MM.1S (cell line): ENCODE measurements around the gene BPI.

ENCODE experiments used
- DNase-seq: peaks from one replicate; pipeline ENCODE4 v3.0.0-alpha.2; 2015
- H2AFZ ChIP-seq: fragments of 300-600 bp; sonication (generic); 2 replicates; pipeline ENCODE4 v1.6.0; 2016; ENCODE audit warnings: antibody characterized with exemption, low read length
- H3F3A ChIP-seq: fragments of 300-600 bp; sonication (generic); 2 replicates; pipeline ENCODE4 v1.6.1; 2016; ENCODE audit warnings: mild to moderate bottlenecking, antibody characterized with exemption, low read length, moderate library complexity, mixed read lengths; ENCODE audit not compliant: insufficient read depth
- H3K27ac ChIP-seq: fragments of 300-600 bp; sonication (generic); 2 replicates; pipeline ENCODE4 v1.5.1; 2016; ENCODE audit warnings: mild to moderate bottlenecking, low read length
- H3K27me3 ChIP-seq: fragments of 300-600 bp; sonication (generic); replicated peaks from 2 replicates; pipeline ENCODE4 v1.6.0; 2016; ENCODE audit warnings: low read length; ENCODE audit not compliant: insufficient read depth
- H3K36me3 ChIP-seq: fragments of 300-600 bp; sonication (generic); replicated peaks from 2 replicates; pipeline ENCODE4 v1.6.1; 2016; ENCODE audit warnings: mild to moderate bottlenecking, low read length, mixed read lengths; ENCODE audit not compliant: insufficient read depth
- H3K4me1 ChIP-seq: fragments of 300-600 bp; sonication (generic); 2 replicates; pipeline ENCODE4 v1.6.1; 2016; ENCODE audit warnings: low read length, mixed read lengths
- H3K4me2 ChIP-seq: fragments of 300-600 bp; sonication (generic); 2 replicates; pipeline ENCODE4 v1.6.0; 2016; ENCODE audit warnings: low read depth, low read length
- H3K4me3 ChIP-seq: fragments of 300-600 bp; sonication (generic); 2 replicates; pipeline ENCODE4 v1.5.1; 2016; ENCODE audit warnings: low read length, mixed read lengths
- H3K79me2 ChIP-seq: fragments of 300-600 bp; sonication (generic); 2 replicates; pipeline ENCODE4 v1.6.1; 2016; ENCODE audit warnings: mixed run types, low read length, mixed read lengths
- H3K9ac ChIP-seq: fragments of 300-600 bp; sonication (generic); 2 replicates; pipeline ENCODE4 v1.6.1; 2016; ENCODE audit warnings: low read length, mixed read lengths
- H3K9me2 ChIP-seq: fragments of 300-600 bp; sonication (generic); replicated peaks from 2 replicates; pipeline ENCODE4 v1.6.1; 2016; ENCODE audit warnings: mild to moderate bottlenecking, low read length, mixed read lengths; ENCODE audit not compliant: insufficient read depth
- H3K9me3 ChIP-seq: fragments of 300-600 bp; sonication (generic); replicated peaks from 2 replicates; pipeline ENCODE4 v1.6.1; 2016; ENCODE audit warnings: mild to moderate bottlenecking, low read length, mixed read lengths; ENCODE audit not compliant: insufficient read depth
- H4K20me1 ChIP-seq: fragments of 300-600 bp; sonication (generic); 2 replicates; pipeline ENCODE4 v1.6.1; 2016; ENCODE audit warnings: mild to moderate bottlenecking, low read length, moderate library complexity, mixed read lengths; ENCODE audit not compliant: insufficient read depth
- CTCF ChIP-seq: fragments of 300-600 bp; sonication (generic); IDR thresholded peaks from 2 replicates; pipeline ENCODE4 v1.5.1; 2016; ENCODE audit warnings: antibody characterized with exemption, low read length, mixed read lengths
- EZH2 ChIP-seq: fragments of 300-600 bp; sonication (generic); optimal IDR thresholded peaks from 2 replicates; pipeline ENCODE3; 2017; ENCODE audit warnings: low read depth, mild to moderate bottlenecking, antibody characterized with exemption, low read length, mixed read lengths
- EZH2phosphoT487 ChIP-seq: fragments of 300-600 bp; sonication (generic); IDR thresholded peaks from 2 replicates; pipeline ENCODE4 v1.6.1; 2018; ENCODE audit warnings: antibody characterized with exemption, low read length

The BPI gene

GRCh38 chr20:38386004-38386403 lies 82.0 kb downstream of the BPI start:
- no peak overlapping the region for H3K4me3 ChIP-seq
- no peaks in the 10 kb centered on the region for H3K9me2 ChIP-seq
- no peak overlapping the region for H3K9ac ChIP-seq
- no peaks in the 10 kb centered on the region for H4K20me1 ChIP-seq
- no peak for TF ChIP-seq CTCF
- TF ChIP-seq EZH2, result no peak
- no peak for TF ChIP-seq EZH2phosphoT487
- 0 out of 2 replicates have a peak, but pooled peaks cover 3% of the 10 kb centered on the region for H3K27me3 ChIP-seq
- H3K9me3 ChIP-seq, result no peaks in the 10 kb centered on the region
- no peak overlapping the region for H3K27ac ChIP-seq
- H3K4me2 ChIP-seq, result no peak overlapping the region
- no peaks in the 10 kb centered on the region for H3K4me1 ChIP-seq
- DNase-seq, result no peak
- peak overlapping the region; percentile 19; the same call in 1 of the 2 replicates for H2AFZ ChIP-seq
- H3K36me3 ChIP-seq, result no peaks in the 10 kb centered on the region
- no peaks in the 10 kb centered on the region for H3K79me2 ChIP-seq
- H3F3A ChIP-seq, result no peaks in the 10 kb centered on the region

GRCh38 chr20:38386851-38387250 lies 82.9 kb downstream of the BPI start:
- H3K36me3 ChIP-seq, result no peaks in the 10 kb centered on the region
- H3K9me2 ChIP-seq, result no peaks in the 10 kb centered on the region
- DNase-seq, result no peak
- no peak overlapping the region for H3K9ac ChIP-seq
- H4K20me1 ChIP-seq, result no peaks in the 10 kb centered on the region
- H3K27ac ChIP-seq, result no peak overlapping the region
- H2AFZ ChIP-seq, result no peak overlapping the region
- no peaks in the 10 kb centered on the region for H3K79me2 ChIP-seq
- no peaks in the 10 kb centered on the region for H3K9me3 ChIP-seq
- 0 out of 2 replicates have a peak, but pooled peaks cover 3% of the 10 kb centered on the region for H3K27me3 ChIP-seq
- no peak overlapping the region for H3K4me3 ChIP-seq
- H3K4me2 ChIP-seq, result no peak overlapping the region
- TF ChIP-seq EZH2 (no peak), CTCF (no peak), EZH2phosphoT487 (no peak)
- H3F3A ChIP-seq, result no peaks in the 10 kb centered on the region
- no peaks in the 10 kb centered on the region for H3K4me1 ChIP-seq
